HEK293 (cell line): ENCODE results near the gene MAN1C1.

Experiments used
- CTCF ChIA-PET: fragments of 350-600 bp; formaldehyde crosslinking; extraction: SDS; loops from one replicate; lab custom pipeline; 2021; ENCODE audit warnings: antibody characterized with exemption; lab: Yijun Ruan, JAX
- POLR2A ChIA-PET: fragments of 300-600 bp; formaldehyde crosslinking; extraction: SDS; loops from one replicate; lab custom pipeline; 2020; ENCODE audit warnings: antibody characterized with exemption, inconsistent platforms; lab: Yijun Ruan, JAX
- H3K27ac ChIP-seq: fragments of 200-500 bp; sonication (Bioruptor generic); 2 replicates; pipeline ENCODE4 v1.5.1; 2014; ENCODE audit warnings: low read depth, low read length, control low read depth, inconsistent platforms; ENCODE audit errors: extremely low read depth
- H3K36me3 ChIP-seq, 2 experiments: fragments of 200-500 bp in 1 of 2; sonication (Bioruptor generic) in 1 of 2; 1 replicate in 1 of 2; 2 replicates in 1 of 2; pipeline ENCODE4 v1.5.1; 2014 to 2017; ENCODE audit warnings: inconsistent platforms in 2 of 2, low read length in 2 of 2; ENCODE audit not compliant: control insufficient read depth in 2 of 2, insufficient read depth in 1 of 2
- H3K4me1 ChIP-seq: fragments of 200-500 bp; sonication (Bioruptor generic); 2 replicates; pipeline ENCODE4 v1.5.1; 2014; ENCODE audit warnings: mild to moderate bottlenecking, low read length, inconsistent platforms; ENCODE audit not compliant: control insufficient read depth, insufficient read depth
- H3K4me3 ChIP-seq: 2 replicates; pipeline ENCODE4 v1.5.1; 2011; ENCODE audit warnings: low read depth, mild to moderate bottlenecking, control low read depth, low read length, moderate library complexity
- H3K9me3 ChIP-seq: fragments of 200-500 bp; sonication (Bioruptor generic); 2 replicates; pipeline ENCODE4 v1.5.1; 2014; ENCODE audit warnings: low read depth, low read length, inconsistent platforms; ENCODE audit not compliant: control insufficient read depth, insufficient read depth
- AEBP2 ChIP-seq: fragments of 450-650 bp; formaldehyde crosslinking; IDR thresholded peaks from 2 replicates; pipeline ENCODE4 v1.5.1; 2016; ENCODE audit warnings: missing biosample characterization, missing genetic modification characterization, borderline replicate concordance
- GLI2 ChIP-seq: fragments of 450-650 bp; formaldehyde crosslinking; IDR thresholded peaks from 2 replicates; pipeline ENCODE4; 2017; ENCODE audit warnings: missing biosample characterization, missing genetic modification characterization, low read depth, borderline replicate concordance
- GLIS1 ChIP-seq: fragments of 450-650 bp; formaldehyde crosslinking; IDR thresholded peaks from 2 replicates; pipeline ENCODE4 v1.5.1; 2016; ENCODE audit warnings: missing biosample characterization, missing genetic modification characterization
- GLIS2 ChIP-seq: fragments of 450-650 bp; formaldehyde crosslinking; IDR thresholded peaks from 2 replicates; pipeline ENCODE4 v1.5.1; 2016; ENCODE audit warnings: missing biosample characterization, missing genetic modification characterization
- HOXA7 ChIP-seq: sonication (generic); formaldehyde crosslinking; IDR thresholded peaks from 2 replicates; pipeline ENCODE4 v1.8.1; 2022; ENCODE audit warnings: missing genetic modification reagents, borderline replicate concordance
- KLF1 ChIP-seq: fragments of 450-650 bp; formaldehyde crosslinking; IDR thresholded peaks from 2 replicates; pipeline ENCODE4 v1.5.1; 2016; ENCODE audit warnings: missing biosample characterization, missing genetic modification characterization
- MZF1 ChIP-seq: fragments of 450-650 bp; formaldehyde crosslinking; IDR thresholded peaks from 2 replicates; pipeline ENCODE4 v1.5.1; 2017; ENCODE audit warnings: missing biosample characterization, missing genetic modification characterization, borderline replicate concordance
- PRDM2 ChIP-seq: fragments of 450-650 bp; formaldehyde crosslinking; IDR thresholded peaks from 2 replicates; pipeline ENCODE4 v1.5.1; 2016; ENCODE audit warnings: missing biosample characterization, missing genetic modification characterization, borderline replicate concordance
- YY1 ChIP-seq: fragments of 450-650 bp; formaldehyde crosslinking; IDR thresholded peaks from 2 replicates; pipeline ENCODE4 v1.5.1; 2018; ENCODE audit warnings: missing biosample characterization, missing genetic modification characterization
- YY2 ChIP-seq: fragments of 450-650 bp; formaldehyde crosslinking; IDR thresholded peaks from 2 replicates; pipeline ENCODE4 v1.5.1; 2016; ENCODE audit warnings: missing biosample characterization, missing genetic modification characterization
- ZBTB17 ChIP-seq: fragments of 450-650 bp; formaldehyde crosslinking; IDR thresholded peaks from 2 replicates; pipeline ENCODE4 v1.5.1; 2016; ENCODE audit warnings: missing biosample characterization, missing genetic modification characterization
- ZNF266 ChIP-seq: fragments of 450-650 bp; formaldehyde crosslinking; IDR thresholded peaks from 2 replicates; pipeline ENCODE4 v1.5.1; 2016; ENCODE audit warnings: missing biosample characterization, missing genetic modification characterization, low read depth
- ZNF354C ChIP-seq: fragments of 450-650 bp; formaldehyde crosslinking; IDR thresholded peaks from 2 replicates; pipeline ENCODE4 v1.5.1; 2016; ENCODE audit warnings: missing biosample characterization, missing genetic modification characterization, low read depth, borderline replicate concordance
- ZNF426 ChIP-seq: fragments of 450-650 bp; formaldehyde crosslinking; IDR thresholded peaks from 2 replicates; pipeline ENCODE4 v1.5.1; 2017; ENCODE audit warnings: missing biosample characterization, missing genetic modification characterization, mild to moderate bottlenecking, inconsistent platforms, moderate library complexity
- ZNF529 ChIP-seq: fragments of 450-650 bp; formaldehyde crosslinking; IDR thresholded peaks from 2 replicates; pipeline ENCODE4 v1.5.1; 2017; ENCODE audit warnings: missing genetic modification characterization, missing biosample characterization; ENCODE audit not compliant: insufficient replicate concordance
- ZNF548 ChIP-seq: fragments of 450-650 bp; formaldehyde crosslinking; IDR thresholded peaks from 2 replicates; pipeline ENCODE4 v1.5.1; 2016; ENCODE audit warnings: missing biosample characterization, missing genetic modification characterization
- ZNF549 ChIP-seq: fragments of 450-650 bp; IDR thresholded peaks from 2 replicates; pipeline ENCODE4 v1.5.1; 2018; ENCODE audit warnings: missing biosample characterization, missing genetic modification characterization, mild to moderate bottlenecking, inconsistent platforms, moderate library complexity
- ZNF626 ChIP-seq: fragments of 450-650 bp; sonication (Bioruptor Pico); formaldehyde crosslinking; IDR thresholded peaks from 2 replicates; pipeline ENCODE4 v1.5.1; 2018; ENCODE audit warnings: missing biosample characterization, missing genetic modification characterization, inconsistent platforms
- ZNF791 ChIP-seq: fragments of 450-650 bp; formaldehyde crosslinking; IDR thresholded peaks from 2 replicates; pipeline ENCODE4 v1.5.1; 2016; ENCODE audit warnings: missing biosample characterization, missing genetic modification characterization
- ZSCAN30 ChIP-seq: fragments of 450-650 bp; IDR thresholded peaks from 2 replicates; pipeline ENCODE4 v1.5.1; 2018; ENCODE audit warnings: missing biosample characterization, mild to moderate bottlenecking, missing genetic modification characterization, moderate library complexity
- TF ChIP-seq, protein P1 (sequence below): fragments of 450-650 bp; IDR thresholded peaks from 2 replicates; pipeline ENCODE4 v1.5.1; 2018; ENCODE audit warnings: missing biosample characterization, missing genetic modification characterization
- TF ChIP-seq, protein P2 (sequence below): fragments of 450-650 bp; formaldehyde crosslinking; IDR thresholded peaks from 2 replicates; pipeline ENCODE4 v1.5.1; 2016; ENCODE audit warnings: missing biosample characterization, missing genetic modification characterization

Gene MAN1C1

GRCh38 chr1:25815208-25816111 is 198.9 kb downstream of the MAN1C1 start:
- ChIA-PET CTCF (no interaction called here), POLR2A (no interaction called here)
- no peaks in the 10 kb centered on the region for H3K9me3 ChIP-seq
- no peak overlapping the region for H3K4me3 ChIP-seq
- TF ChIP-seq ZSCAN30: no peak
- TF ChIP-seq ZNF548: no peak
- TF ChIP-seq YY1 (tag by site-specific recombination): no peak
- no peak for TF ChIP-seq GLI2 (tag by site-specific recombination)
- TF ChIP-seq KLF1: no peak
- no peak for TF ChIP-seq ZNF626 (tag by site-specific recombination)
- no peak for TF ChIP-seq PRDM2 (tag by site-specific recombination)
- TF ChIP-seq ZNF426 (tag by site-specific recombination): no peak
- no peak for TF ChIP-seq HOXA7 (CRISPR knock-in tag)
- TF ChIP-seq ZNF791 (tag by site-specific recombination): no peak
- peaks cover 6% of the 10 kb centered on the region; the same call in 1 of the 2 replicates for H3K4me1 ChIP-seq
- H3K36me3 ChIP-seq: peaks cover 7 to 61% of the 10 kb centered on the region in 2 experiments; a peak in 2 of 3 replicates
- H3K27ac ChIP-seq: no peak overlapping the region

GRCh38 chr1:25816112-25816718 is 199.6 kb downstream of the MAN1C1 start:
- Histone ChIP-seq H3K4me3 (no peak overlapping the region), H3K4me1 (peaks cover 6% of the 10 kb centered on the region; the same call in 1 of the 2 replicates), H3K9me3 (no peaks in the 10 kb centered on the region), H3K36me3 (peaks cover 7 to 55% of the 10 kb centered on the region in 2 experiments; a peak in 2 of 3 replicates), H3K27ac (no peak overlapping the region)
- POLR2A ChIA-PET: no interaction called here
- CTCF ChIA-PET: no interaction called here
- no peak for TF ChIP-seq ZNF549 (tag by site-specific recombination)
- TF ChIP-seq, protein P1, sequence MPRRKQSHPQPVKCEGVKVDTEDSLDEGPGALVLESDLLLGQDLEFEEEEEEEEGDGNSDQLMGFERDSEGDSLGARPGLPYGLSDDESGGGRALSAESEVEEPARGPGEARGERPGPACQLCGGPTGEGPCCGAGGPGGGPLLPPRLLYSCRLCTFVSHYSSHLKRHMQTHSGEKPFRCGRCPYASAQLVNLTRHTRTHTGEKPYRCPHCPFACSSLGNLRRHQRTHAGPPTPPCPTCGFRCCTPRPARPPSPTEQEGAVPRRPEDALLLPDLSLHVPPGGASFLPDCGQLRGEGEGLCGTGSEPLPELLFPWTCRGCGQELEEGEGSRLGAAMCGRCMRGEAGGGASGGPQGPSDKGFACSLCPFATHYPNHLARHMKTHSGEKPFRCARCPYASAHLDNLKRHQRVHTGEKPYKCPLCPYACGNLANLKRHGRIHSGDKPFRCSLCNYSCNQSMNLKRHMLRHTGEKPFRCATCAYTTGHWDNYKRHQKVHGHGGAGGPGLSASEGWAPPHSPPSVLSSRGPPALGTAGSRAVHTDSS (tag by site-specific recombination): no peak
- no peak for TF ChIP-seq ZNF354C (tag by site-specific recombination)
- TF ChIP-seq AEBP2 (tag by site-specific recombination): no peak
- no peak for TF ChIP-seq ZNF529 (tag by site-specific recombination)
- no peak for TF ChIP-seq GLIS2 (tag by site-specific recombination)
- no peak for TF ChIP-seq MZF1 (tag by site-specific recombination)
- TF ChIP-seq, protein P2, sequence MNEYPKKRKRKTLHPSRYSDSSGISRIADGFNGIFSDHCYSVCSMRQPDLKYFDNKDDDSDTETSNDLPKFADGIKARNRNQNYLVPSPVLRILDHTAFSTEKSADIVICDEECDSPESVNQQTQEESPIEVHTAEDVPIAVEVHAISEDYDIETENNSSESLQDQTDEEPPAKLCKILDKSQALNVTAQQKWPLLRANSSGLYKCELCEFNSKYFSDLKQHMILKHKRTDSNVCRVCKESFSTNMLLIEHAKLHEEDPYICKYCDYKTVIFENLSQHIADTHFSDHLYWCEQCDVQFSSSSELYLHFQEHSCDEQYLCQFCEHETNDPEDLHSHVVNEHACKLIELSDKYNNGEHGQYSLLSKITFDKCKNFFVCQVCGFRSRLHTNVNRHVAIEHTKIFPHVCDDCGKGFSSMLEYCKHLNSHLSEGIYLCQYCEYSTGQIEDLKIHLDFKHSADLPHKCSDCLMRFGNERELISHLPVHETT (tag by site-specific recombination): no peak
- TF ChIP-seq ZBTB17 (tag by site-specific recombination): no peak
- TF ChIP-seq GLIS1 (tag by site-specific recombination): no peak
- TF ChIP-seq YY2: no peak
- TF ChIP-seq ZNF266: no peak
